ENCODE results near the gene ST6GALNAC3. TPM values are rescaled to one million over a fixed set of nuclear protein-coding genes. Genes with fewer than 3 reads are reported as not detected.

Gene ST6GALNAC3
- total RNA-seq, 1 experiment from 2014 or later: 2.2 TPM

- ATAC-seq (no peak), DNase-seq (ENCODE audit: low read depth, low spot score) (no peak)
- no peak overlapping the region for H3K27ac ChIP-seq (ENCODE audit: low read depth, low read length)
- H3K9ac ChIP-seq (ENCODE audit: low read length): no peak overlapping the region
- RAD21 ChIA-PET (ENCODE audit: low non-redundant PET in 1 of 2, low total read pairs in 2 of 2, uncharacterized antibody in 2 of 2, unreplicated experiment in 2 of 2): no interaction called here
- H4K20me1 ChIP-seq (ENCODE audit: insufficient read depth): no peaks in the 10 kb centered on the region
- POLR2A ChIA-PET: no interaction called here
- H3K79me2 ChIP-seq (ENCODE audit: insufficient read depth, low read length): no peaks in the 10 kb centered on the region
- H3K36me3 ChIP-seq (ENCODE audit: control insufficient read depth in 1 of 2, insufficient read depth in 2 of 2, low read length in 2 of 2): no peaks in the 10 kb centered on the region
- H3K9me3 ChIP-seq (ENCODE audit: control insufficient read depth in 1 of 2, insufficient read depth in 1 of 2, low read depth in 1 of 2, low read length in 2 of 2): no peaks in the 10 kb centered on the region
- no peak overlapping the region for H3K4me2 ChIP-seq (ENCODE audit: low read length)
- no peaks in the 10 kb centered on the region for H3K4me1 ChIP-seq (ENCODE audit: control insufficient read depth in 1 of 2, insufficient read depth in 2 of 2, low read length in 2 of 2)
- H3K9me2 ChIP-seq (ENCODE audit: insufficient read depth): no peaks in the 10 kb centered on the region
- no peak overlapping the region for H3K4me3 ChIP-seq (replicated peaks in 1 of 2; ENCODE audit: low read depth in 1 of 2, low read length in 2 of 2)
- no peaks in the 10 kb centered on the region for H3K27me3 ChIP-seq (ENCODE audit: insufficient read depth, low read length)
- CTCF ChIA-PET: no interaction called here
- no peak overlapping the region for H2AFZ ChIP-seq (ENCODE audit: low read depth, low read length, poor library complexity, severe bottlenecking)
- no TSS peak for BruUV-seq (replicated peaks)
- intact Hi-C loops (cut with micrococcal nuclease): no loop called here
- no peak for TF ChIP-seq MAX (IDR thresholded peaks at IDR 0.05)
These were observed 540.9 kb downstream of the ST6GALNAC3 start for GRCh38 chr1:76615253-76616035.

GRCh38 chr1:76620371-76620770, 545.8 kb downstream of the ST6GALNAC3 start:
- Histone ChIP-seq H3K9me3 (ENCODE audit: control insufficient read depth in 1 of 2, insufficient read depth in 1 of 2, low read depth in 1 of 2, low read length in 2 of 2) (no peaks in the 10 kb centered on the region), H4K20me1 (ENCODE audit: insufficient read depth) (no peaks in the 10 kb centered on the region), H3K9me2 (ENCODE audit: insufficient read depth) (no peaks in the 10 kb centered on the region), H3K4me3 (replicated peaks in 1 of 2; ENCODE audit: low read depth in 1 of 2, low read length in 2 of 2) (no peak overlapping the region), H3K36me3 (ENCODE audit: control insufficient read depth in 1 of 2, insufficient read depth in 2 of 2, low read length in 2 of 2) (no peaks in the 10 kb centered on the region), H3K27me3 (ENCODE audit: insufficient read depth, low read length) (no peaks in the 10 kb centered on the region), H2AFZ (ENCODE audit: low read depth, low read length, poor library complexity, severe bottlenecking) (no peak overlapping the region), H3K27ac (ENCODE audit: low read depth, low read length) (no peak overlapping the region), H3K9ac (ENCODE audit: low read length) (no peak overlapping the region), H3K4me1 (ENCODE audit: control insufficient read depth in 1 of 2, insufficient read depth in 2 of 2, low read length in 2 of 2) (no peaks in the 10 kb centered on the region), H3K79me2 (ENCODE audit: insufficient read depth, low read length) (no peaks in the 10 kb centered on the region), H3K4me2 (ENCODE audit: low read length) (no peak overlapping the region)
- TF ChIP-seq CTCF (IDR thresholded peaks at IDR 0.05 in 2 of 3, conservative IDR thresholded peaks at IDR 0.05 in 1 of 3; ENCODE audit: borderline replicate concordance in 1 of 3, insufficient read depth in 1 of 3, low read depth in 2 of 3, low read length in 2 of 3): no peak
- no peak for TF ChIP-seq TCF7L2 (IDR thresholded peaks at IDR 0.05; ENCODE audit: borderline replicate concordance, extremely low read depth, insufficient read depth, insufficient read length)
- TF ChIP-seq ZBTB33 (IDR thresholded peaks at IDR 0.05; ENCODE audit: extremely low read depth, insufficient replicate concordance, low read length): no peak
- no peak for TF ChIP-seq FOSL1 (IDR thresholded peaks at IDR 0.05; ENCODE audit: low read depth)
- no peak for TF ChIP-seq SIN3A (IDR thresholded peaks at IDR 0.05; ENCODE audit: low read depth)
- no peak for TF ChIP-seq POLR2A (IDR thresholded peaks at IDR 0.05; ENCODE audit: borderline replicate concordance, extremely low read depth, insufficient read depth, insufficient read length)
- no peak for TF ChIP-seq POLR2AphosphoS5 (IDR thresholded peaks at IDR 0.05; ENCODE audit: low read depth, low read length)
- no peak for TF ChIP-seq ZNF274 (IDR thresholded peaks at IDR 0.05; ENCODE audit: low read depth, low read length)
- no peak for TF ChIP-seq ATF3 (IDR thresholded peaks at IDR 0.05)
- TF ChIP-seq CEBPB (IDR thresholded peaks at IDR 0.05; ENCODE audit: low read depth): no peak
- no peak for TF ChIP-seq CBX3 (IDR thresholded peaks at IDR 0.05; ENCODE audit: low read depth)
- TF ChIP-seq SP1 (IDR thresholded peaks at IDR 0.05; ENCODE audit: low read depth): no peak
- TF ChIP-seq SRF (IDR thresholded peaks at IDR 0.05; ENCODE audit: low read depth): no peak
- no peak for TF ChIP-seq EZH2 (IDR thresholded peaks at IDR 0.05)
- POLR2A ChIA-PET: no interaction called here
- CTCF ChIA-PET: no interaction called here
- ATAC-seq (no peak), DNase-seq (ENCODE audit: low read depth, low spot score) (no peak)
- intact Hi-C loops (cut with micrococcal nuclease): no loop called here
- BruUV-seq (replicated peaks): no TSS peak
- RAD21 ChIA-PET (ENCODE audit: low non-redundant PET in 1 of 2, low total read pairs in 2 of 2, uncharacterized antibody in 2 of 2, unreplicated experiment in 2 of 2): no interaction called here

Measured in HCT116 (cell line).